Type B pancreatic cell (in vitro differentiated cells): ENCODE data around the gene METTL25B. TPM values are rescaled to one million over a fixed set of nuclear protein-coding genes. Genes with fewer than 3 reads are reported as not detected.

Source experiments
- DNase-seq: peaks from one replicate; pipeline ENCODE4 v3.0.0; 2021; ENCODE audit warnings: mixed read lengths; ENCODE audit not compliant: unreplicated experiment; ENCODE audit errors: extremely low spot score
- H3K27ac Mint-ChIP-seq: 2 replicates; pipeline ENCODE4 v1.8.0; 2021; ENCODE audit warnings: mild to moderate bottlenecking, mixed read lengths
- H3K27me3 Mint-ChIP-seq: 2 replicates; pipeline ENCODE4 v1.8.0; 2021; ENCODE audit warnings: mixed read lengths
- H3K36me3 Mint-ChIP-seq: 2 replicates; pipeline ENCODE4 v1.8.0; 2021; ENCODE audit warnings: mixed read lengths
- H3K4me1 Mint-ChIP-seq: one replicate; pipeline ENCODE4 v1.8.0; 2021; ENCODE audit warnings: mixed read lengths; ENCODE audit not compliant: unreplicated experiment
- H3K4me3 Mint-ChIP-seq: 2 replicates; pipeline ENCODE4 v1.8.0; 2021; ENCODE audit warnings: mild to moderate bottlenecking, mixed read lengths
- H3K9me3 Mint-ChIP-seq: 2 replicates; pipeline ENCODE4 v1.8.0; 2021; ENCODE audit warnings: mixed read lengths
- CTCF ChIP-seq: fragments of 200-600 bp; sonication (generic); conservative IDR thresholded peaks from 2 replicates; pipeline ENCODE4 v1.5.0; 2021; ENCODE audit warnings: antibody characterized with exemption, mild to moderate bottlenecking
- total RNA-seq: library from RNA; stranded (reverse); gene quantifications from 2 replicates; pipeline ENCODE4 v1.2.1, GENCODE V29; 2021; ENCODE audit warnings: low replicate concordance

Gene METTL25B
- total RNA-seq, 1 donor from 2014 or later, result 35.2 TPM

- no peak for TF ChIP-seq CTCF
- H3K9me3 Mint-ChIP-seq, result no peaks in the 10 kb centered on the region
- H3K4me3 Mint-ChIP-seq, result no peak overlapping the region
- DNase-seq, result no peak
- H3K27me3 Mint-ChIP-seq, result no peaks in the 10 kb centered on the region
- peaks cover 20% of the 10 kb centered on the region for H3K36me3 Mint-ChIP-seq
- no peak overlapping the region for H3K27ac Mint-ChIP-seq
- H3K4me1 Mint-ChIP-seq, result peaks cover 6% of the 10 kb centered on the region
Observed at GRCh38 chr1:156721535-156721934, 6.7 kb upstream of the METTL25B start.

GRCh38 chr1:156725683-156726280 lies 2.5 kb upstream of the METTL25B start:
- DNase-seq, result peak; percentile 91
- H3K4me3 Mint-ChIP-seq, result no peak overlapping the region
- H3K36me3 Mint-ChIP-seq, result peaks cover 13% of the 10 kb centered on the region
- TF ChIP-seq CTCF, result peak; percentile 98
- no peaks in the 10 kb centered on the region for H3K27me3 Mint-ChIP-seq
- peaks cover 22% of the 10 kb centered on the region for H3K4me1 Mint-ChIP-seq
- H3K9me3 Mint-ChIP-seq, result no peaks in the 10 kb centered on the region
- H3K27ac Mint-ChIP-seq, result no peak overlapping the region

- Mint-ChIP-seq H3K36me3 (peaks cover 13% of the 10 kb centered on the region), H3K27me3 (no peaks in the 10 kb centered on the region), H3K4me3 (no peak overlapping the region), H3K4me1 (peaks cover 22% of the 10 kb centered on the region), H3K9me3 (no peaks in the 10 kb centered on the region), H3K27ac (no peak overlapping the region)
- peak; percentile 76 for TF ChIP-seq CTCF
- no peak for DNase-seq
Observed at GRCh38 chr1:156726549-156727226, 1.6 kb upstream of the METTL25B start.

GRCh38 chr1:156727492-156727891 lies 777 bp upstream of the METTL25B start:
- peak overlapping the region; percentile 98 for H3K27ac Mint-ChIP-seq

More at GRCh38 chr1:156727492-156727891, 777 bp upstream of the METTL25B start:
- no peak for DNase-seq
- no peak for TF ChIP-seq CTCF
- H3K36me3 Mint-ChIP-seq, result peaks cover 13% of the 10 kb centered on the region
- H3K27me3 Mint-ChIP-seq, result no peaks in the 10 kb centered on the region
- H3K4me1 Mint-ChIP-seq, result peaks cover 22% of the 10 kb centered on the region
- no peaks in the 10 kb centered on the region for H3K9me3 Mint-ChIP-seq
- no peak overlapping the region for H3K4me3 Mint-ChIP-seq
